Uterus (tissue), 4 donors: Measurements from ENCODE around the gene NRSN2. TPM values are rescaled to one million over a fixed set of nuclear protein-coding genes. Genes with fewer than 3 reads are reported as not detected.
"Not testable (repeated sequence)": the region's sequence is repeated elsewhere in the genome, so short reads cannot be mapped to it uniquely, and the experiment has no call there.

Experiments used
- DNase-seq, 2 donors: peaks; one replicate each; pipeline ENCODE4 v3.0.0-alpha.2; 2019 to 2020
- H3K27ac ChIP-seq, 2 donors: fragments of 200-600 bp; sonication (generic); 1 replicate in 1 of 2; 2 replicates in 1 of 2; pipeline ENCODE4 v1.5.1; 2016 to 2018
- H3K27me3 ChIP-seq, 2 donors: fragments of 200-600 bp; sonication (generic); one replicate each; pipeline ENCODE4 v1.5.1; 2018 to 2019; ENCODE audit warnings: control low read depth in 1 of 2
- H3K36me3 ChIP-seq, 2 donors: fragments of 200-600 bp; sonication (generic); one replicate each; pipeline ENCODE4 v1.5.1; 2019; ENCODE audit warnings: control low read depth in 1 of 2
- H3K4me1 ChIP-seq, 2 donors: fragments of 200-600 bp; sonication (generic); one replicate each; pipeline ENCODE4 v1.5.1; 2018 to 2019; ENCODE audit warnings: control low read depth in 1 of 2
- H3K4me3 ChIP-seq, 2 donors: fragments of 200-600 bp; sonication (generic); 1 replicate in 1 of 2; 2 replicates in 1 of 2; pipeline ENCODE4 v1.5.1; 2018 to 2019; ENCODE audit warnings: mild to moderate bottlenecking in 1 of 2
- H3K9me3 ChIP-seq, 2 donors: fragments of 200-600 bp; sonication (generic); one replicate each; pipeline ENCODE4 v1.5.1; 2019; ENCODE audit warnings: control low read depth in 1 of 2
- POLR2A ChIP-seq, 2 donors: fragments of 450-650 bp; IDR thresholded peaks; one replicate each; pipeline ENCODE4 v1.6.1; 2016; ENCODE audit warnings: antibody characterized with exemption in 2 of 2, mild to moderate bottlenecking in 1 of 2, moderate library complexity in 1 of 2
- intact Hi-C: fragments of 100-400 bp; cut with DNase I; formaldehyde crosslinking; loops from one replicate; pipeline ENCODE4 v1.15.1; 2023; ENCODE audit warnings: low total_unique reads
- total RNA-seq, 4 donors: library from RNA; depleted of rRNA in 3 of 4; stranded (reverse); fragments of >200 nt in 3 of 4; gene quantifications; one replicate each; pipeline versions ENCODE4 v1.1.0 to v1.2.4, GENCODE V29; 2014 to 2023
- TF ChIP-seq, protein P1 (sequence below), 4 experiments: fragments of 200-600 bp in 2 of 4; fragments of 450-650 bp in 2 of 4; sonication (generic) in 2 of 4; IDR thresholded peaks; one replicate each; pipeline ENCODE4 v1.5.1; 2016 to 2019; ENCODE audit warnings: antibody characterized with exemption in 4 of 4, mild to moderate bottlenecking in 2 of 4, moderate library complexity in 1 of 4
- donor health status: DM: yes; HTN: yes; CAD: no.

Gene NRSN2
- total RNA-seq, 4 donors from 2014 or later, result 10.2 to 65.6 (median 28.7) TPM

- Histone ChIP-seq H3K9me3 (no peaks in the 10 kb centered on the region), H3K4me3 (peak overlapping the region; percentile 77 to 83), H3K27me3 (no peaks in the 10 kb centered on the region), H3K27ac (peak overlapping the region; percentile 84 to 97), H3K36me3 (no peaks in the 10 kb centered on the region), H3K4me1 (peaks cover 0 to 4% of the 10 kb centered on the region in 2 donors)
- TF ChIP-seq, protein P1, sequence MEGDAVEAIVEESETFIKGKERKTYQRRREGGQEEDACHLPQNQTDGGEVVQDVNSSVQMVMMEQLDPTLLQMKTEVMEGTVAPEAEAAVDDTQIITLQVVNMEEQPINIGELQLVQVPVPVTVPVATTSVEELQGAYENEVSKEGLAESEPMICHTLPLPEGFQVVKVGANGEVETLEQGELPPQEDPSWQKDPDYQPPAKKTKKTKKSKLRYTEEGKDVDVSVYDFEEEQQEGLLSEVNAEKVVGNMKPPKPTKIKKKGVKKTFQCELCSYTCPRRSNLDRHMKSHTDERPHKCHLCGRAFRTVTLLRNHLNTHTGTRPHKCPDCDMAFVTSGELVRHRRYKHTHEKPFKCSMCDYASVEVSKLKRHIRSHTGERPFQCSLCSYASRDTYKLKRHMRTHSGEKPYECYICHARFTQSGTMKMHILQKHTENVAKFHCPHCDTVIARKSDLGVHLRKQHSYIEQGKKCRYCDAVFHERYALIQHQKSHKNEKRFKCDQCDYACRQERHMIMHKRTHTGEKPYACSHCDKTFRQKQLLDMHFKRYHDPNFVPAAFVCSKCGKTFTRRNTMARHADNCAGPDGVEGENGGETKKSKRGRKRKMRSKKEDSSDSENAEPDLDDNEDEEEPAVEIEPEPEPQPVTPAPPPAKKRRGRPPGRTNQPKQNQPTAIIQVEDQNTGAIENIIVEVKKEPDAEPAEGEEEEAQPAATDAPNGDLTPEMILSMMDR (IDR thresholded peaks at IDR 0.05), result peak in 1 of 4 experiments; percentile 9
- TF ChIP-seq POLR2A (IDR thresholded peaks at IDR 0.05), result peak; percentile 28 to 70
- intact Hi-C loops, result no loop called here
- peak; percentile 95 for DNase-seq
These were observed 951 bp downstream of the NRSN2 start for GRCh38 chr20:347640-348484.

DNA sequence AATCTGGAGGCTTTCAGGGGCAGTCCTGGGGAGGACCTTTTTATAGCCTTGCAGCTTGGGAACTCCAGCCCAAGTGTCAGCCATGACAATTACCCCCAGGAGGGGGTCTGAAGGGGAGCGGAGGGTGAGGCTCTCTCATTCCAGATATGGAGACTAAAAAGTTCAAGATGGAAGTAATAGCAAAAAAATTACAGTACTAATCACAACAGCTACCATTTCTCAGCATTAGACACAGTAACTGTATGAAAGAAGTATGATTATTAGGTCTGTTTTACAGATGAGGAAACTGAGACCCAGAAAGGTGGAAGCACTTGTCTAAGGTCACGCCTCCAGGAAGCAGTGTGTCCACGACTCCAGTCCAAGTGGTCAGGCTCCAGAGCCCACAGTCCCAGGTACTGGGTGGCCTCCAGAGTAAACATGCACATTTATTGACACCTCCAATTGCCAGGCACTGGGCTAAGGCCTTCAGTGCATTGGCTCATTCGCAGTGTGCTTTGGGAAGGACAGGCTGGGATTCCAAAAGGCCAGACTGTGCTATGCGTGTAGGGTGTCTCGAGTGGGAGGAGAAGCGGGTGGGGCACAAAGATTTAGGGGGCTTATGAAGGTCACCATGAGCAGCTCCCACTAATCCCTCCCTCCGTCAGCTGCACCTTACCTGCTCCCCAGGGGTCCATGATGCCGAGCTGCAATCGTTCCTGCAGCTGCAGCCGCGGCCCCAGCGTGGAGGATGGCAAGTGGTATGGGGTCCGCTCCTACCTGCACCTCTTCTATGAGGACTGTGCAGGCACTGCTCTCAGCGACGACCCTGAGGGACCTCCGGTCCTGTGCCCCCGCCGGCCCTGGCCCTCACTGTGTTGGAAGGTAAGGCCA, 2.3 kb downstream of the NRSN2 start:
- no peaks in the 10 kb centered on the region for H3K36me3 ChIP-seq
- H3K4me3 ChIP-seq, result no peak overlapping the region
- intact Hi-C loops, result no loop called here
- no peaks in the 10 kb centered on the region for H3K27me3 ChIP-seq
- DNase-seq, result no peak
- H3K27ac ChIP-seq, result peak overlapping the region; percentile 84 to 97
- H3K9me3 ChIP-seq, result no peaks in the 10 kb centered on the region
- peaks cover 0 to 4% of the 10 kb centered on the region in 2 donors for H3K4me1 ChIP-seq
- TF ChIP-seq, protein P1 (IDR thresholded peaks at IDR 0.05), result no peak

DNA sequence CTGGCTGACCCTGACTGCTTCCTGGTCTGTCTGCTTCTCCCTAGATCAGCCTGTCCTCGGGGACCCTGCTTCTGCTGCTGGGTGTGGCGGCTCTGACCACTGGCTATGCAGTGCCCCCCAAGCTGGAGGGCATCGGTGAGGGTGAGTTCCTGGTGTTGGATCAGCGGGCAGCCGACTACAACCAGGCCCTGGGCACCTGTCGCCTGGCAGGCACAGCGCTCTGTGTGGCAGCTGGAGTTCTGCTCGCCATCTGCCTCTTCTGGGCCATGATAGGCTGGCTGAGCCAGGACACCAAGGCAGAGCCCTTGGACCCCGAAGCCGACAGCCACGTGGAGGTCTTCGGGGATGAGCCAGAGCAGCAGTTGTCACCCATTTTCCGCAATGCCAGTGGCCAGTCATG, 6.3 kb downstream of the NRSN2 start:
- H3K36me3 ChIP-seq, result no peaks in the 10 kb centered on the region
- H3K27ac ChIP-seq, result no peak overlapping the region
- TF ChIP-seq POLR2A (IDR thresholded peaks at IDR 0.05), result no peak
- TF ChIP-seq, protein P1 (IDR thresholded peaks at IDR 0.05), result no peak
- intact Hi-C loops, result loop anchor here (5.0 to 10.0 kb wide), 2 partner anchors 124 to 382 kb away; no protein-coding TSS in a partner anchor
- H3K4me3 ChIP-seq, result no peak overlapping the region
- H3K4me1 ChIP-seq, result no peaks in the 10 kb centered on the region
- no peaks in the 10 kb centered on the region for H3K27me3 ChIP-seq
- H3K9me3 ChIP-seq, result no peaks in the 10 kb centered on the region
- DNase-seq, result no peak

DNA sequence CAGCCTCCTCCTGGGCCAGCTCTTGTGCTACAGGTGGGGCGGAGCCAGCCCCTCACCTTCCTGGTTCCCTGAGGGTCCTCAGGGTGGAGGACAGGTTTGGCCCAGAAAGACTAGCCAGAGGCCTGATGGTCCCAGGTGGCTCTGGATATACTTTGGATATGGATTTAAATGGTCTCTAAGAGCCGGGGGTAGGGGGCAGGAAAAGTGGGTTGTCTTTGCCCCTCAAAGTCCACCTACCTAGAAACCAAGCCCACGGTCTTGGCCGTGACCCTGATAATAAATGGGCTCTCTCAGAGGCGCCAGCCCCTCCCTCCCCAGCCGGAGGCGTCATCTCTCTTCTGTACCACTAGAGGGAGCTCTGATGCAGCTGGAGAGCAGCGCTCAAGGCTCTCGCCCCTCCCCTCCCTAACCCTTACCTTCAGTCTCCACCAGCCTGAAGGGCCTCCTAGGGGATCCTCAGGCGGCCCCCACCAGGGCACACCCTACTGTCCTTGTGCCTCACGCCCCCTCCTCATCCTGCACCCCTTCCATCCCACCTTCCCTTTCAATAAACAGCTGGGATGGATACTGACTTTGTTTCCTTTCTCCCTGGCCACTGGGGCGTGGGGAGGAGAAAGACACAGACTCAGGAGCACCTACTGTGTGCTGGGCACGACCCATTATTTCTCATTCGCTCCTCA, 7.5 kb downstream of the NRSN2 start:
- Histone ChIP-seq H3K27ac (no peak overlapping the region), H3K36me3 (no peaks in the 10 kb centered on the region), H3K27me3 (no peaks in the 10 kb centered on the region), H3K4me3 (no peak overlapping the region), H3K9me3 (no peaks in the 10 kb centered on the region), H3K4me1 (no peaks in the 10 kb centered on the region)
- TF ChIP-seq POLR2A (IDR thresholded peaks at IDR 0.05), result no peak
- TF ChIP-seq, protein P1 (IDR thresholded peaks at IDR 0.05), result peak; percentile 90 to 97 (median 93)
- DNase-seq, result peak; percentile 74 to 76
- intact Hi-C loops, result loop anchor here (5.0 to 10.0 kb wide), 2 partner anchors 123 to 380 kb away; no protein-coding TSS in a partner anchor

DNA sequence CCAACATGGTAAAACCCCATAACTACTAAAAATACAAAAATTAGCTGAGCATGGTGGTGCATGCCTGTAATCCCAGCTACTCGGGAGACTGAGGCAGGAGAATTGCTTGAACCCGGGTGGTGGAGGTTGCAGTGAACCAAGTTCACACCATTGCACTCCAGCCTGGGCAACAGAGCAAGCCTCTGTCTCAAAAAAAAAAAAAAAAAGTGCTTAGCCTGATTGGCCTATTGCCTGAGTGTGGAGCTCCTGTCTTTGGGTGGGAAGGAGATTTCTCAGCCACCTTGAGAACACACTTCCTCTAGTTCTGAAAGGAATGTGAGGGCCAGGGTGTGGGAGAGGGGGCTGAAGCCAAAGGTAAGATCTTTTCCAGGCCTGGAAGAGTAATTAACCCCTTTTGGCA, 9.2 kb downstream of the NRSN2 start:
- H3K9me3 ChIP-seq, H3K36me3 ChIP-seq, H3K27me3 ChIP-seq, H3K4me3 ChIP-seq, H3K27ac ChIP-seq, DNase-seq, H3K4me1 ChIP-seq: not testable (repeated sequence)
- intact Hi-C loops, result loop anchor here (10.0 kb wide), 1 partner anchor 379 kb away; no protein-coding TSS in a partner anchor
